HFF-Myc (cell line): Measurements from ENCODE around the gene BIRC3.
"Not testable (repeated sequence)": the region's sequence is repeated elsewhere in the genome, so short reads cannot be mapped to it uniquely, and the experiment has no call there.

Source experiments
- DNase-seq: peaks from one replicate; pipeline ENCODE4 v3.0.0-alpha.2; 2011; ENCODE audit warnings: low read depth; ENCODE audit errors: extremely low read depth
- H3K4me3 ChIP-seq: replicated peaks from 2 replicates; pipeline ENCODE4 v1.5.1; 2011; ENCODE audit warnings: low read depth, mild to moderate bottlenecking, control low read depth, low read length
- TF ChIP-seq, protein P1 (sequence below): IDR thresholded peaks from 2 replicates; pipeline ENCODE4 v1.5.1; 2012; ENCODE audit warnings: mild to moderate bottlenecking, low read depth, low read length, control low read depth; ENCODE audit errors: missing control alignments

Gene BIRC3

DNA sequence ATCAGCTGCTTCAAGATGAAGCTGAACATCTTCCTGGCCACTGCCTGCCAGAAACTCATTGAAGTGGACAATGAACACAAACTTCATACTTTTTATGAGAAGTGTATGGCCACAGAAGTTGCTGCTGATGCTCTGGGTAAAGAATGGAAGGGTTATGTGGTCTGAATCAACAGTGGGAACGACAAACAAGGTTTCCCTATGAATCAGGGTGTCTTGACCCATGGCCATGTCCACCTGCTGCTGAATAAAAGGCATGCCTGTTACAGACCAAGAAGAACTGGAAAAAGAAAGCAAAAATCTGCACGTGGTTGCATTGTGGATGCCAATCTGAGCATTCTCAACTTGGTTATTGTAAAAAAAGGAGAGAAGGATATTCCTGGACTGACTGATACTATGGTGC lies 22.2 kb upstream of the BIRC3 start:
- TF ChIP-seq, protein P1, sequence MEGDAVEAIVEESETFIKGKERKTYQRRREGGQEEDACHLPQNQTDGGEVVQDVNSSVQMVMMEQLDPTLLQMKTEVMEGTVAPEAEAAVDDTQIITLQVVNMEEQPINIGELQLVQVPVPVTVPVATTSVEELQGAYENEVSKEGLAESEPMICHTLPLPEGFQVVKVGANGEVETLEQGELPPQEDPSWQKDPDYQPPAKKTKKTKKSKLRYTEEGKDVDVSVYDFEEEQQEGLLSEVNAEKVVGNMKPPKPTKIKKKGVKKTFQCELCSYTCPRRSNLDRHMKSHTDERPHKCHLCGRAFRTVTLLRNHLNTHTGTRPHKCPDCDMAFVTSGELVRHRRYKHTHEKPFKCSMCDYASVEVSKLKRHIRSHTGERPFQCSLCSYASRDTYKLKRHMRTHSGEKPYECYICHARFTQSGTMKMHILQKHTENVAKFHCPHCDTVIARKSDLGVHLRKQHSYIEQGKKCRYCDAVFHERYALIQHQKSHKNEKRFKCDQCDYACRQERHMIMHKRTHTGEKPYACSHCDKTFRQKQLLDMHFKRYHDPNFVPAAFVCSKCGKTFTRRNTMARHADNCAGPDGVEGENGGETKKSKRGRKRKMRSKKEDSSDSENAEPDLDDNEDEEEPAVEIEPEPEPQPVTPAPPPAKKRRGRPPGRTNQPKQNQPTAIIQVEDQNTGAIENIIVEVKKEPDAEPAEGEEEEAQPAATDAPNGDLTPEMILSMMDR: no peak
- DNase-seq: no peak
- H3K4me3 ChIP-seq: no peak overlapping the region

- DNase-seq, H3K4me3 ChIP-seq: not testable (repeated sequence)
Measured at GRCh38 chr11:102296757-102297156, 20.5 kb upstream of the BIRC3 start.

GRCh38 chr11:102300837-102301236 lies 16.4 kb upstream of the BIRC3 start:
- not testable (repeated sequence) for H3K4me3 ChIP-seq, DNase-seq

DNA sequence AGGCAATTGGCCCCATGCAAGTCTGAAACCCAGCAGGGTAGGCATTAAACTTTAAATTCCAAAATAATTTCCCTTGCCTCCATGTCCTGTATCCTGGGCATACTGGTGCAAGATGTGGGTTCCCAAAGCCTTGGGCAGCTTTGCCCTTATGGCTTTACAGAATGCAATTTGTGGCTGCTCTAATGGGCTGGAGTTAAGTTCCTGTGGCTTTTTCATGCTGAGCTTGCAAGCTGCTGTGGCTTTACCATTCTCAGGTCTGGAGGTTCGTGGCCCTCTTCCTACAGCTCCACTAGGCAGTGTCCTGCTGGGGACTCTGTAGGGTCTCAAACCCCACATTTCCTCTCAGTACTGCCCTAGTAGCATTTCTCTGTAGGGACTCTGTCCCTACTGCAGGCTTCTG lies 15.0 kb upstream of the BIRC3 start:
- TF ChIP-seq, protein P1: no peak
- H3K4me3 ChIP-seq: no peak overlapping the region
- no peak for DNase-seq

GRCh38 chr11:102304686-102305085 lies 12.6 kb upstream of the BIRC3 start:
- DNase-seq: no peak
- TF ChIP-seq, protein P1: no peak
- no peak overlapping the region for H3K4me3 ChIP-seq

- DNase-seq: no peak
- TF ChIP-seq, protein P1: no peak
- no peak overlapping the region for H3K4me3 ChIP-seq
Measured at GRCh38 chr11:102305352-102306047, 11.8 kb upstream of the BIRC3 start.

DNA sequence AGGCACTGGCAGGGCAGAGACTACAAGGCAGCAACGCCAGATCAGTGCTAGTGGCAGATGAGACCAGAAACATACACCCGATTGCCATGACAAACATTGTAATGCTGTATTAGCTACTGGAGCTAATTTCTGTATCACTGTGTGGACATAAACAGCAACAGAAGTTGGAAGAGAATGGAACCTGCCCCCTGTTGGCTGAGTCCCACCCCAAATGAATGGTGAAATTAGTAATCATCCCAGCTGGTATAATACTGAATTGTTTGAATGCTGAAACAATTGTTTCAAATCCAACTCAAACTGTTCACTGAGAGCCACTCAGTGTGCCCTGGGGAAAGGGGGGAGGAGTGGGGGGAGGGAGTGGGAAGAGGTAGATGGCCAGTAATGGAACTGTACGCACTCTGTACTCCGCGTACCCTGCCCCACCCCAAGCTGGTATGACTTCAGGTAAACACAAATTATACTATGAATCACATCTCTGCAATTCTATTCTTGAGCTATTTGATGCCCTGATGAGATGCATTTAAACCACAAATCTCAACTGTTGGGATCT lies 11.2 kb upstream of the BIRC3 start:
- no peak overlapping the region for H3K4me3 ChIP-seq
- TF ChIP-seq, protein P1: no peak
- no peak for DNase-seq
